Uterus (tissue), 4 donors: ENCODE measurements around the gene DHFR. TPM values are rescaled to one million over a fixed set of nuclear protein-coding genes. Genes with fewer than 3 reads are reported as not detected.

ENCODE experiments used
- DNase-seq, 2 donors: peaks; one replicate each; pipeline ENCODE4 v3.0.0-alpha.2; 2019 to 2020
- H3K27ac ChIP-seq, 2 donors: fragments of 200-600 bp; sonication (generic); 1 replicate in 1 of 2; 2 replicates in 1 of 2; pipeline ENCODE4 v1.5.1; 2016 to 2018
- H3K27me3 ChIP-seq, 2 donors: fragments of 200-600 bp; sonication (generic); one replicate each; pipeline ENCODE4 v1.5.1; 2018 to 2019; ENCODE audit warnings: control low read depth in 1 of 2
- H3K36me3 ChIP-seq, 2 donors: fragments of 200-600 bp; sonication (generic); one replicate each; pipeline ENCODE4 v1.5.1; 2019; ENCODE audit warnings: control low read depth in 1 of 2
- H3K4me1 ChIP-seq, 2 donors: fragments of 200-600 bp; sonication (generic); one replicate each; pipeline ENCODE4 v1.5.1; 2018 to 2019; ENCODE audit warnings: control low read depth in 1 of 2
- H3K4me3 ChIP-seq, 2 donors: fragments of 200-600 bp; sonication (generic); 1 replicate in 1 of 2; 2 replicates in 1 of 2; pipeline ENCODE4 v1.5.1; 2018 to 2019; ENCODE audit warnings: mild to moderate bottlenecking in 1 of 2
- H3K9me3 ChIP-seq, 2 donors: fragments of 200-600 bp; sonication (generic); one replicate each; pipeline ENCODE4 v1.5.1; 2019; ENCODE audit warnings: control low read depth in 1 of 2
- POLR2A ChIP-seq, 2 donors: fragments of 450-650 bp; IDR thresholded peaks; one replicate each; pipeline ENCODE4 v1.6.1; 2016; ENCODE audit warnings: antibody characterized with exemption in 2 of 2, mild to moderate bottlenecking in 1 of 2, moderate library complexity in 1 of 2
- intact Hi-C: fragments of 100-400 bp; cut with DNase I; formaldehyde crosslinking; loops from one replicate; pipeline ENCODE4 v1.15.1; 2023; ENCODE audit warnings: low total_unique reads
- small RNA-seq: library from RNA; depleted of rRNA; stranded (forward); fragments of <200 nt; gene quantifications from one replicate; pipeline ENCODE3, GENCODE V24; 2016
- total RNA-seq, 4 donors: library from RNA; depleted of rRNA in 3 of 4; stranded (reverse); fragments of >200 nt in 3 of 4; gene quantifications; one replicate each; pipeline versions ENCODE4 v1.1.0 to v1.2.4, GENCODE V29; 2014 to 2023
- TF ChIP-seq, protein P1 (sequence below), 4 experiments: fragments of 200-600 bp in 2 of 4; fragments of 450-650 bp in 2 of 4; sonication (generic) in 2 of 4; IDR thresholded peaks; one replicate each; pipeline ENCODE4 v1.5.1; 2016 to 2019; ENCODE audit warnings: antibody characterized with exemption in 4 of 4, mild to moderate bottlenecking in 2 of 4, moderate library complexity in 1 of 4
- donor health status: DM: yes; HTN: yes; CAD: no.

The DHFR gene
- total RNA-seq, 4 donors from 2014 or later, result 1.8 to 39.6 (median 4.7) TPM

DNA sequence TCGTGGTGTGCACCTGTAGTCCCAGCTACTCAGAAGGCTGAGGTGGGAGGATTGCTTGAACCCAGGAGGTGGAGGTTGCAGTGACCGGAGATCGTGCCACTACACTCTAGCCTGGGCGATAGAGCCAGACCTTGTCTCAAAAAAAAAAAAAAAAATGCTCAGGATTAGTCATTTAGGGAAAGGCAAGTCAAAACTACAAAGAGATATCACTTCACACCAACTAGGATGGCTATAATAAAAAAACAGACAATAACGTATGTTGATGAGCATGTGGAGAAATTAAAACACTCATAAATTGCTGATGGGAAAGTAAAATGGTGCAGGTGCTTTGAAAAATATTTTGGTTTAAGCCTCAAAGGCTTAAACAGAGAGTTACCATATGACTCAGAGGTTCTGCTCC is 78.4 kb downstream of the DHFR start:
- TF ChIP-seq, protein P1, sequence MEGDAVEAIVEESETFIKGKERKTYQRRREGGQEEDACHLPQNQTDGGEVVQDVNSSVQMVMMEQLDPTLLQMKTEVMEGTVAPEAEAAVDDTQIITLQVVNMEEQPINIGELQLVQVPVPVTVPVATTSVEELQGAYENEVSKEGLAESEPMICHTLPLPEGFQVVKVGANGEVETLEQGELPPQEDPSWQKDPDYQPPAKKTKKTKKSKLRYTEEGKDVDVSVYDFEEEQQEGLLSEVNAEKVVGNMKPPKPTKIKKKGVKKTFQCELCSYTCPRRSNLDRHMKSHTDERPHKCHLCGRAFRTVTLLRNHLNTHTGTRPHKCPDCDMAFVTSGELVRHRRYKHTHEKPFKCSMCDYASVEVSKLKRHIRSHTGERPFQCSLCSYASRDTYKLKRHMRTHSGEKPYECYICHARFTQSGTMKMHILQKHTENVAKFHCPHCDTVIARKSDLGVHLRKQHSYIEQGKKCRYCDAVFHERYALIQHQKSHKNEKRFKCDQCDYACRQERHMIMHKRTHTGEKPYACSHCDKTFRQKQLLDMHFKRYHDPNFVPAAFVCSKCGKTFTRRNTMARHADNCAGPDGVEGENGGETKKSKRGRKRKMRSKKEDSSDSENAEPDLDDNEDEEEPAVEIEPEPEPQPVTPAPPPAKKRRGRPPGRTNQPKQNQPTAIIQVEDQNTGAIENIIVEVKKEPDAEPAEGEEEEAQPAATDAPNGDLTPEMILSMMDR (IDR thresholded peaks at IDR 0.05), result no peak
- no peak for TF ChIP-seq POLR2A (IDR thresholded peaks at IDR 0.05)

More for the DNA sequence above, 78.4 kb downstream of the DHFR start:
- DNase-seq, result no peak
- Histone ChIP-seq H3K9me3 (no peaks in the 10 kb centered on the region), H3K27ac (no peak overlapping the region), H3K4me3 (no peak overlapping the region), H3K36me3 (no peaks in the 10 kb centered on the region), H3K27me3 (no peaks in the 10 kb centered on the region), H3K4me1 (no peaks in the 10 kb centered on the region)
- intact Hi-C loops, result no loop called here

Small RNA genes lying within 50 kb of the gene (small RNA-seq; reads per million reads assigned to genes)
- gene DBIP2, result not detected
- gene MTRNR2L2, result not detected

Other genes starting within 250 kb of the DHFR start
- 100 to 1,000 TPM in 1 of 4 donors, 10 to 100 TPM in 3; 13.3 to 119 (median 64.8) TPM for gene ZFYVE16, start 246.9 kb downstream of the DHFR start, total RNA-seq
- 10 to 100 TPM in 1 of 4 donors, 1 to 10 TPM in 2, under 1 TPM in 1; 0.26 to 17.6 (median 3.8) TPM for gene FAM151B, start 166.9 kb downstream of the DHFR start, total RNA-seq
- gene ANKRD34B, start 84.7 kb downstream of the DHFR start, total RNA-seq, result not detected
- gene MSH3, start 331 bp downstream of the DHFR start, total RNA-seq, result 10 to 100 TPM in 3 of 4 donors, 1 to 10 TPM in 1; 6.4 to 34.3 (median 16.3) TPM